SU-DHL-6 (cell line): ENCODE data around the gene ATXN2L.

Experiments
- EZH2phosphoT487 ChIP-seq: fragments of 200-600 bp; sonication (generic), shearing (Covaris generic); conservative IDR thresholded peaks from 2 replicates; pipeline ENCODE4 v1.6.1; 2018; ENCODE audit warnings: mild to moderate bottlenecking, antibody characterized with exemption, low read length, moderate library complexity, mixed read lengths
- TF ChIP-seq, protein P1 (sequence below): fragments of 200-600 bp; sonication (generic); IDR thresholded peaks from one replicate; pipeline ENCODE4 v1.5.1; 2017; ENCODE audit warnings: antibody characterized with exemption, mild to moderate bottlenecking, low read length, moderate library complexity; ENCODE audit not compliant: insufficient read depth, poor library complexity, severe bottlenecking

DNA sequence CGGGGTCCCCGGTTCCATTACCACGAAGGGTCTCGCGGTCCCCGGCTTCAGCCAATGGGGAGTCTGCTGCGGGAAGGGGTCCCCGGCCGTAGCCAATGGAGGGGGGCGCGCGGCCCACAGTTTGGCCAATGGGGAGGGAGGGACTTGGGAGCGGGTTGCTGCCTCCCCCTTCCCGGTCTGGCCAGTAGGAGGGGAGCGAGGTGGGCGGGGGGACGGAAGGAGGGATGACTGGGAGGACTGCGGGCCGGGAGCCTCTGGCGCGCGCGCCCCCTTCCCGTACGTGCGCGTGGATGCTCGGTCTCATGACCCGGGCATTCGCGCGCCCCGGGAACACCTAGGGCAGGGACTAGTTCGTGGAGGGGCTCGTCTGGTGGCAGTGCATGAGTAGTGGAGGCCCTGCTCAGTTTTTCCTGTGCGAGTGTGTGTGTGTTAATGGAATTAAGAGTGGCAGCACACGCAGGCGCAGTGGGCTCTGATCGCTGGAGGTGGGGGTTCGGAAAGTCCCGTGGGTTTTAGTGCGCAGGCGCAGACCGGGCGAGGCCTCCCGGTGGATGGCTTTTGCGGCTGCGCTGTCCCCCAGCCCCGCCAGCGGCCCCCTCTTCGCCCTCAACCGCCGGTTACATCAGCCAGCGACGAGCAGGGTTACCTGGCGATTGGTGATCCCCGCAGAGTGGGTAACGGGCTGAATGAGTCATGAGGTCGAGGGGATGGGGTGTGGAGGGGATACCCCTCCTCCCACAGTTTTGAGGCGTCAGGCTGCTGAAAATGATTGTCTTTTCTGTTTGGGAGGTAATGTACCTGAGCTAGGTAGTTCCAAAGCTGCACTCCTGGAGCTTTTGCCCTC lies 1.3 kb downstream of the ATXN2L start:
- TF ChIP-seq, protein P1, sequence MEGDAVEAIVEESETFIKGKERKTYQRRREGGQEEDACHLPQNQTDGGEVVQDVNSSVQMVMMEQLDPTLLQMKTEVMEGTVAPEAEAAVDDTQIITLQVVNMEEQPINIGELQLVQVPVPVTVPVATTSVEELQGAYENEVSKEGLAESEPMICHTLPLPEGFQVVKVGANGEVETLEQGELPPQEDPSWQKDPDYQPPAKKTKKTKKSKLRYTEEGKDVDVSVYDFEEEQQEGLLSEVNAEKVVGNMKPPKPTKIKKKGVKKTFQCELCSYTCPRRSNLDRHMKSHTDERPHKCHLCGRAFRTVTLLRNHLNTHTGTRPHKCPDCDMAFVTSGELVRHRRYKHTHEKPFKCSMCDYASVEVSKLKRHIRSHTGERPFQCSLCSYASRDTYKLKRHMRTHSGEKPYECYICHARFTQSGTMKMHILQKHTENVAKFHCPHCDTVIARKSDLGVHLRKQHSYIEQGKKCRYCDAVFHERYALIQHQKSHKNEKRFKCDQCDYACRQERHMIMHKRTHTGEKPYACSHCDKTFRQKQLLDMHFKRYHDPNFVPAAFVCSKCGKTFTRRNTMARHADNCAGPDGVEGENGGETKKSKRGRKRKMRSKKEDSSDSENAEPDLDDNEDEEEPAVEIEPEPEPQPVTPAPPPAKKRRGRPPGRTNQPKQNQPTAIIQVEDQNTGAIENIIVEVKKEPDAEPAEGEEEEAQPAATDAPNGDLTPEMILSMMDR, result no peak
- TF ChIP-seq EZH2phosphoT487, result no peak
